Panc1 (cell line): ENCODE data around the gene CACNA1C. TPM values are rescaled to one million over a fixed set of nuclear protein-coding genes. Genes with fewer than 3 reads are reported as not detected.

Experiments
- ATAC-seq: fragments of 200-7000 bp; cut with Tn5 transposase; 2 replicates; pipeline ENCODE4 v1.9.1; 2020; ENCODE audit warnings: mild to moderate bottlenecking, moderate library complexity
- BruUV-seq: library from RNA; stranded (reverse); fragments of 400-500 nt; replicated peaks from 2 replicates; lab custom pipeline; 2021; lab: Mats Ljungman, UMichigan
- CTCF ChIA-PET: fragments of 300-600 bp; sonication (Branson Sonifier 250); formaldehyde crosslinking; loops from one replicate; lab custom pipeline; 2022; ENCODE audit warnings: antibody characterized with exemption; lab: Charles Lee
- POLR2A ChIA-PET: fragments of 300-600 bp; sonication (Branson Sonifier 250); formaldehyde crosslinking; loops from one replicate; lab custom pipeline; 2022; ENCODE audit warnings: antibody characterized with exemption; lab: Charles Lee
- DNase-seq: peaks from one replicate; pipeline ENCODE4 v3.0.0-alpha.2; 2010; ENCODE audit warnings: low read depth, low spot score
- H3K27ac ChIP-seq: 2 replicates; pipeline ENCODE4 v1.5.1; 2011; ENCODE audit warnings: mild to moderate bottlenecking, low read length, inconsistent platforms
- H3K27me3 ChIP-seq: fragments of 200-500 bp; sonication (Bioruptor generic); 2 replicates; pipeline ENCODE4 v1.6.0; 2014; ENCODE audit warnings: low read length, inconsistent platforms; ENCODE audit not compliant: control insufficient read depth, insufficient read depth
- H3K36me3 ChIP-seq: fragments of 200-500 bp; sonication (Bioruptor generic); 2 replicates; pipeline ENCODE4 v1.5.1; 2014; ENCODE audit warnings: inconsistent platforms, mild to moderate bottlenecking, low read length, moderate library complexity; ENCODE audit not compliant: control insufficient read depth, insufficient read depth
- H3K4me1 ChIP-seq: 2 replicates; pipeline ENCODE4 v1.5.1; 2011; ENCODE audit warnings: inconsistent platforms, mild to moderate bottlenecking, low read length, moderate library complexity; ENCODE audit not compliant: control insufficient read depth, insufficient read depth
- H3K4me3 ChIP-seq, 2 experiments: 2 replicates each; pipeline ENCODE4 v1.5.1; 2011 to 2012; ENCODE audit warnings: low read depth in 2 of 2, low read length in 2 of 2, mild to moderate bottlenecking in 2 of 2, inconsistent platforms in 1 of 2, moderate library complexity in 1 of 2
- H3K9me3 ChIP-seq: fragments of 200-500 bp; sonication (Bioruptor generic); 2 replicates; pipeline ENCODE4 v1.5.1; 2014; ENCODE audit warnings: low read depth, mild to moderate bottlenecking, inconsistent platforms, low read length, moderate library complexity; ENCODE audit not compliant: control insufficient read depth, insufficient read depth
- CTCF ChIP-seq: fragments of 450-650 bp; IDR thresholded peaks from 2 replicates; pipeline ENCODE4 v1.5.1; 2017; ENCODE audit warnings: mild to moderate bottlenecking
- POLR2AphosphoS5 ChIP-seq: IDR thresholded peaks from 2 replicates; pipeline ENCODE4 v1.6.1; 2012; ENCODE audit warnings: mild to moderate bottlenecking, low read depth, low read length, moderate library complexity
- SIN3A ChIP-seq: IDR thresholded peaks from 2 replicates; pipeline ENCODE4 v1.6.1; 2012; ENCODE audit warnings: low read depth, mild to moderate bottlenecking, low read length, moderate library complexity, borderline replicate concordance; ENCODE audit not compliant: insufficient read depth
- TCF7L2 ChIP-seq: IDR thresholded peaks from 2 replicates; pipeline ENCODE4 v1.6.1; 2011; ENCODE audit warnings: mild to moderate bottlenecking, low read depth, low read length, inconsistent platforms
- in situ Hi-C: cut with HindIII; loops from 2 replicates; pipeline ENCODE4 v1.10.0; 2016; ENCODE audit warnings: low sequenced_read_pairs, low pct_unique_long_range_greater_than_20kb
- intact Hi-C: fragments of 100-400 bp; cut with micrococcal nuclease; formaldehyde crosslinking; loops from one replicate; pipeline ENCODE4 v1.10.0; 2022; ENCODE audit not compliant: unreplicated experiment
- total RNA-seq: library from RNA; stranded (reverse); gene quantifications from one replicate; pipeline ENCODE4 v1.2.1, GENCODE V29; 2021; ENCODE audit not compliant: unreplicated experiment
- TF ChIP-seq, protein P1 (sequence below), 2 experiments: IDR thresholded peaks; 2 replicates each; pipeline ENCODE4 v1.6.1; 2011 to 2012; ENCODE audit warnings: low read depth in 2 of 2, control low read depth in 1 of 2, low read length in 1 of 2, mild to moderate bottlenecking in 1 of 2, moderate library complexity in 1 of 2; ENCODE audit not compliant: insufficient read depth in 1 of 2

The CACNA1C gene
- total RNA-seq, 1 experiment from 2014 or later: 0.03 TPM

- Histone ChIP-seq H3K4me3 (no peak overlapping the region), H3K4me1 (no peaks in the 10 kb centered on the region), H3K9me3 (no peaks in the 10 kb centered on the region), H3K27me3 (no peaks in the 10 kb centered on the region; the same call in 1 of the 2 replicates), H3K27ac (no peak overlapping the region), H3K36me3 (no peaks in the 10 kb centered on the region)
- ChIA-PET CTCF (no interaction called here), POLR2A (no interaction called here)
- intact Hi-C loops (no loop called here), in situ Hi-C loops (no loop called here)
- no peak for DNase-seq
- no peak for ATAC-seq
- BruUV-seq: no TSS peak
- TF ChIP-seq POLR2AphosphoS5: no peak
- TF ChIP-seq TCF7L2: no peak
- TF ChIP-seq CTCF: no peak
- no peak for TF ChIP-seq SIN3A
- TF ChIP-seq, protein P1, sequence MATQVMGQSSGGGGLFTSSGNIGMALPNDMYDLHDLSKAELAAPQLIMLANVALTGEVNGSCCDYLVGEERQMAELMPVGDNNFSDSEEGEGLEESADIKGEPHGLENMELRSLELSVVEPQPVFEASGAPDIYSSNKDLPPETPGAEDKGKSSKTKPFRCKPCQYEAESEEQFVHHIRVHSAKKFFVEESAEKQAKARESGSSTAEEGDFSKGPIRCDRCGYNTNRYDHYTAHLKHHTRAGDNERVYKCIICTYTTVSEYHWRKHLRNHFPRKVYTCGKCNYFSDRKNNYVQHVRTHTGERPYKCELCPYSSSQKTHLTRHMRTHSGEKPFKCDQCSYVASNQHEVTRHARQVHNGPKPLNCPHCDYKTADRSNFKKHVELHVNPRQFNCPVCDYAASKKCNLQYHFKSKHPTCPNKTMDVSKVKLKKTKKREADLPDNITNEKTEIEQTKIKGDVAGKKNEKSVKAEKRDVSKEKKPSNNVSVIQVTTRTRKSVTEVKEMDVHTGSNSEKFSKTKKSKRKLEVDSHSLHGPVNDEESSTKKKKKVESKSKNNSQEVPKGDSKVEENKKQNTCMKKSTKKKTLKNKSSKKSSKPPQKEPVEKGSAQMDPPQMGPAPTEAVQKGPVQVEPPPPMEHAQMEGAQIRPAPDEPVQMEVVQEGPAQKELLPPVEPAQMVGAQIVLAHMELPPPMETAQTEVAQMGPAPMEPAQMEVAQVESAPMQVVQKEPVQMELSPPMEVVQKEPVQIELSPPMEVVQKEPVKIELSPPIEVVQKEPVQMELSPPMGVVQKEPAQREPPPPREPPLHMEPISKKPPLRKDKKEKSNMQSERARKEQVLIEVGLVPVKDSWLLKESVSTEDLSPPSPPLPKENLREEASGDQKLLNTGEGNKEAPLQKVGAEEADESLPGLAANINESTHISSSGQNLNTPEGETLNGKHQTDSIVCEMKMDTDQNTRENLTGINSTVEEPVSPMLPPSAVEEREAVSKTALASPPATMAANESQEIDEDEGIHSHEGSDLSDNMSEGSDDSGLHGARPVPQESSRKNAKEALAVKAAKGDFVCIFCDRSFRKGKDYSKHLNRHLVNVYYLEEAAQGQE (IDR thresholded peaks at IDR 0.05; ENCODE audit: insufficient read depth in 1 of 2, low read depth in 2 of 2, low read length in 1 of 2): no peak
Observed at GRCh38 chr12:2463719-2464118, 410.9 kb downstream of the CACNA1C start.

DNA sequence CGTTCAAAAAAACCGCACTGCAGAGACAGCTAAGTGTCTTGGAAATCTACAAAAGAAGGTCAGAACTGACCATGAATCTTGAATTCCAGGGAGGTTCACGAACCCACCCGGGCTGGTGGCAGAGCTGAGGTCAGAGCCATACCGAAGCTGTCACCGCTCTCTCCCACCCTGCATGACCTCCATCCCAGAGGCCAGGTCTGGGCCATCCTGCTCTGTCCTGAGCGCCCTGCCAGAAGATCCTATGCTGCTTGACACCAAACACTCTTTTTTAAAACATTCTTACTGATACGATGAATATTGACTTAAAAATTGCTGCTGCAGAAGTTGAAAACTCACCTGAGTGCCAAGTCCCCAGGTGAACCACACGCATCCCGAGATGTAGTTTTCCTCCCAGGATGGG is 412.9 kb downstream of the CACNA1C start:
- H3K9me3 ChIP-seq: no peaks in the 10 kb centered on the region
- H3K4me1 ChIP-seq: no peaks in the 10 kb centered on the region
- intact Hi-C loops (no loop called here), in situ Hi-C loops (no loop called here)
- no peak overlapping the region for H3K27ac ChIP-seq
- no peaks in the 10 kb centered on the region for H3K36me3 ChIP-seq
- TF ChIP-seq TCF7L2 (no peak), POLR2AphosphoS5 (no peak), CTCF (no peak), SIN3A (no peak)
- TF ChIP-seq, protein P1 (IDR thresholded peaks at IDR 0.05; ENCODE audit: insufficient read depth in 1 of 2, low read depth in 2 of 2, low read length in 1 of 2): no peak
- CTCF ChIA-PET: no interaction called here
- DNase-seq (no peak), ATAC-seq (no peak)
- no peak overlapping the region for H3K4me3 ChIP-seq
- H3K27me3 ChIP-seq: no peaks in the 10 kb centered on the region; the same call in 1 of the 2 replicates
- POLR2A ChIA-PET: no interaction called here
- BruUV-seq: no TSS peak
